Measurements from ENCODE around the gene PLXDC2.

Gene PLXDC2

DNA sequence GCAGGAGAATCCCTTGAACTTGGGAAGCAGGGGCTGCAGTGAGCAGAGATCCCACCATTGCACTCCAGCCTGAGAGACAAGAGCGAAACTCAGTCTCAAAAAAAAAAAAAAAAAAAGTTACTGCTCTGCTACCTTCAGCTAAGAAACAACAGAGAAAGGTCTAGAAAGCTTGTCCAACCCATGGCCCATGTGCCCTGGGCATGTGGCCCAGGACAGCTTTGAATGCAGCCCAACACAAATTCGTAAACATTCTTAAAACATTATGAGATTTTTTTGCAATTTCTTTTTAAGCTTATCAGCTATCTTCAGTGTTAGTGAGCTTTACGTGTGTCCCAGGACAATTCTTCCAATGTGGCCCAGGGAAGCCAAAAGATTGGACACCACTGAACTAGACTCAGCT, 22.9 kb downstream of the PLXDC2 start:
- no peak overlapping the region for H3K4me3 Mint-ChIP-seq
- peak overlapping the region in 1 of 3 experiments; percentile 41 for H3K27ac Mint-ChIP-seq
- peaks cover 50% of the 10 kb centered on the region for H3K4me1 Mint-ChIP-seq
- no peaks in the 10 kb centered on the region for H3K9me3 Mint-ChIP-seq
- no peaks in the 10 kb centered on the region for H3K27me3 Mint-ChIP-seq (ENCODE audit: low read depth)
- TF ChIP-seq, protein P1, sequence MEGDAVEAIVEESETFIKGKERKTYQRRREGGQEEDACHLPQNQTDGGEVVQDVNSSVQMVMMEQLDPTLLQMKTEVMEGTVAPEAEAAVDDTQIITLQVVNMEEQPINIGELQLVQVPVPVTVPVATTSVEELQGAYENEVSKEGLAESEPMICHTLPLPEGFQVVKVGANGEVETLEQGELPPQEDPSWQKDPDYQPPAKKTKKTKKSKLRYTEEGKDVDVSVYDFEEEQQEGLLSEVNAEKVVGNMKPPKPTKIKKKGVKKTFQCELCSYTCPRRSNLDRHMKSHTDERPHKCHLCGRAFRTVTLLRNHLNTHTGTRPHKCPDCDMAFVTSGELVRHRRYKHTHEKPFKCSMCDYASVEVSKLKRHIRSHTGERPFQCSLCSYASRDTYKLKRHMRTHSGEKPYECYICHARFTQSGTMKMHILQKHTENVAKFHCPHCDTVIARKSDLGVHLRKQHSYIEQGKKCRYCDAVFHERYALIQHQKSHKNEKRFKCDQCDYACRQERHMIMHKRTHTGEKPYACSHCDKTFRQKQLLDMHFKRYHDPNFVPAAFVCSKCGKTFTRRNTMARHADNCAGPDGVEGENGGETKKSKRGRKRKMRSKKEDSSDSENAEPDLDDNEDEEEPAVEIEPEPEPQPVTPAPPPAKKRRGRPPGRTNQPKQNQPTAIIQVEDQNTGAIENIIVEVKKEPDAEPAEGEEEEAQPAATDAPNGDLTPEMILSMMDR (IDR thresholded peaks at IDR 0.05; ENCODE audit: unreplicated experiment in 3 of 3), result no peak
- H3K36me3 Mint-ChIP-seq (ENCODE audit: low read depth), result no peaks in the 10 kb centered on the region

DNA sequence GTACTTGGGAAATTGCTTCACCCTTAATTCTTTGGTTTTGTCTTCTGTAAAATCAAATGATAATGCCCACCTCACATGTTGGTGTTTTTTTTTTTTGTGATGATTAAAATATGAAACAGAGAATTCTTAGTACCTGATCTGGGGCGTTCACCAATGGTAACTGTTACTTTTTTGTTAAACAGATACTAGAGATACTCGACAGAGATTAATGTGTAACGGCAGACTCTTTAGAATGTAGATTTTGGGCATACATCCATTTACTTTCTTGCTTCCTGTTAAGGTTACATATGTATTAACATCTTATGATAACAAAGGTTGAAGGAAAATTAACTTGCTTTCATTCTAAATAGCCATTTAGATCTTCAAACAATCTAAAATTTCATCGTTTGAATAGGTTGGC, 23.3 kb downstream of the PLXDC2 start:
- Mint-ChIP-seq H3K4me1 (peaks cover 48% of the 10 kb centered on the region), H3K4me3 (no peak overlapping the region), H3K36me3 (ENCODE audit: low read depth) (no peaks in the 10 kb centered on the region), H3K27ac (peak overlapping the region; percentile 8 to 60 (median 41)), H3K9me3 (no peaks in the 10 kb centered on the region), H3K27me3 (ENCODE audit: low read depth) (no peaks in the 10 kb centered on the region)
- TF ChIP-seq, protein P1 (IDR thresholded peaks at IDR 0.05; ENCODE audit: unreplicated experiment in 3 of 3), result no peak

DNA sequence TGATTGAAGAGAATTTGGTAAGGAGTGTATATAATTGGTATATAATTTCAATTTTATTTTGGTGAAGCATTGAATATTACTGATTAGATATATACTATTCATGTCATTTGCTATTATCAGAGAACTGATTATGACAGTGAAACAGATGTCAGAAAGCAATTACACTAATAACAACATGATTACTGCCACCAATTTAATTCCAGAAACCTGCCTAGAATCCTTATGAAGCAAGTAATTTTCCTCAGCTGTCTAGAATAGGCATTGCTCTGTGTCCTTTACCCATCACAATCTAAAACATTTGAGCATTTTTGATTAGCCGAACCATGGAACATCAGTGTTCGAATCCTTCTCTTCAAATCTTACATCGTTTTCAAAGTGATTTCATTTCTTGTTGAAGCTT, 24.5 kb downstream of the PLXDC2 start:
- TF ChIP-seq, protein P1 (IDR thresholded peaks at IDR 0.05; ENCODE audit: unreplicated experiment in 3 of 3), result no peak
- no peak overlapping the region for H3K27ac Mint-ChIP-seq
- peaks cover 47% of the 10 kb centered on the region for H3K4me1 Mint-ChIP-seq

DNA sequence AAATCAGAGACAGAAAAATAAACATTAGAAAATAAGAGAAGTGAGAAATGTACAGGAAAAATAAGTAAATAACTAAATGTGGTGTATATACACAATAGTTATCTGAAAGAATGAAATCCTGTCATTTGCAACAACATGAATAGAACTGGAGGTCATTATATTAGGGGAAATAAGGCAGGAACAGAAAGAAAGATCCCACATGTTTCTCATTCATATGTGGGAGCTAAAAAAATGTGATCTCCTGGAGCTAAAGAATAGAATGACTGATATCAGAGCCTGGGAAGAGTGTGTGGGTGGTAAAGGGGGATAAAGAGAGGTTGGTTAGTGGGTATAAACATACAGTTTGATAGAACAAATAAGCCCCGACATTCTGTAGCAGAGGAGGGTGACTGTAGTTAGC, 27.3 kb downstream of the PLXDC2 start:
- Mint-ChIP-seq H3K4me1 (peaks cover 48% of the 10 kb centered on the region), H3K36me3 (ENCODE audit: low read depth) (no peaks in the 10 kb centered on the region), H3K9me3 (no peaks in the 10 kb centered on the region), H3K27me3 (ENCODE audit: low read depth) (no peaks in the 10 kb centered on the region), H3K4me3 (peak overlapping the region in 1 of 3 experiments; percentile 1), H3K27ac (peak overlapping the region; percentile 13 to 31 (median 27))
- TF ChIP-seq, protein P1 (IDR thresholded peaks at IDR 0.05; ENCODE audit: unreplicated experiment in 3 of 3), result no peak

More for the DNA sequence above, 24.5 kb downstream of the PLXDC2 start:
- Mint-ChIP-seq H3K9me3 (no peaks in the 10 kb centered on the region), H3K4me3 (no peak overlapping the region), H3K27me3 (ENCODE audit: low read depth) (no peaks in the 10 kb centered on the region), H3K36me3 (ENCODE audit: low read depth) (no peaks in the 10 kb centered on the region)

DNA sequence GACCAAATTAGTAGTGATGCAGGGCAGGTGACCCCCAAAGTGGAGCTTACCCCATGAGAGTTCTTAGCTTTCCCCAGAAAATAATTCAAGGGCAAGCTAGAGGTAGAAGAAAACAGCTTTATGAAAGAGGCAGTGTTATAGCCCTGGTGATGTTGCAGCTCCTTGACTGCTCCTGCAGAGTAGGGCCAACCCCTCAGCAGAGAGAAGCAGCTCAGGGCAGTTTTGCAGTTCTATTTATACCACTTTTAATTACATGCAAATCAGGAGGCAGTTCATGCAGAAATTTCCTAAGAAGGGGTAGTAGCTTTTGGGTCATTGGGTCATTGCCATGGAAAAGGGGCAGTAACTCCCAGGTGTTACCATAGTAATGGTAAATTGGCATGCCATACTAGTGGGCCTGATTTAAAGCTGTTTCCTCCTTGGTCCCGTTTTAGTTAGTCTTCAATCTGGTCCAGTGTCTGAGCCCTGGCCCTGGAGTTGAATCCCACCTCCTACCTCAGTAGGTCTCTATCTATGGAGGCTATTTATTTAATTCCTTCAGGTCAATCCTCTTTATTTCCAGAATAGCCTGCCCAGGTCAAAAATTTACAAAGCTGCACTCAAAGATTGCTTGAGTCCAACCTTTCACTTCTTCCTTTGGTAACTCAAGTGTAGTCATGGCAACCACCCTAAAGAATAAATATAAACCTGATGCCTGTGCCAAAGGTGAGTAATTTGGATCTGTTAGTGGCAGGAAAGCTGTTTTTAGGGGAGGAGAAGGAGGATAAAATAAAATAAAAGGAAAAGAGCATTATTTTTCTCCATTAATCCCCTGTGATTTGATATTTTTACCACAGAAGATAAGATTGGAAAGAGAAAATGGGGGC, 29.5 kb downstream of the PLXDC2 start:
- Mint-ChIP-seq H3K27ac (peak overlapping the region; percentile 29 to 59 (median 29)), H3K36me3 (ENCODE audit: low read depth) (no peaks in the 10 kb centered on the region), H3K27me3 (ENCODE audit: low read depth) (no peaks in the 10 kb centered on the region), H3K9me3 (no peaks in the 10 kb centered on the region), H3K4me1 (peaks cover 39% of the 10 kb centered on the region), H3K4me3 (no peak overlapping the region)
- TF ChIP-seq, protein P1 (IDR thresholded peaks at IDR 0.05; ENCODE audit: unreplicated experiment in 3 of 3), result no peak

DNA sequence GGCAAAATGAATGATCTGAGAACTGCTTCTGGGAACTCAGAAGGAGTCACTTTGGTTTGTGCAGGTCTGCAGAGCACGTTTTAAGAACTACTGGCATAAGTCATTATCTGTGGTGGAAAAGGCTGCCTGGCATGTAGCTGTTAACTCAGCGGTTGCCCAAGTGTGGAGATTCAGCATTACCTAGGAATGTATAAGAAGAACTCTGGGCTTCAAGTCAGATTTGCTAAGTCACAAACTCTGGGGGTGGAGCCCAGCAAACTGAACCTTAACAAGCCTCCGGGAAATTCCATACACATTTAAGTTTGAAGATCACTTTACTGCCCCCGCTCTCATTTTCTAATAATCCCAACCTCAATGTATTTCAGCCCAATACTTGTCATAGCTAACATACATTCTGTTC, 31.1 kb downstream of the PLXDC2 start:
- TF ChIP-seq, protein P1 (IDR thresholded peaks at IDR 0.05; ENCODE audit: unreplicated experiment in 3 of 3), result no peak
- no peaks in the 10 kb centered on the region for H3K36me3 Mint-ChIP-seq (ENCODE audit: low read depth)
- no peaks in the 10 kb centered on the region for H3K27me3 Mint-ChIP-seq (ENCODE audit: low read depth)

More for the DNA sequence above, 31.1 kb downstream of the PLXDC2 start:
- Mint-ChIP-seq H3K4me3 (no peak overlapping the region), H3K9me3 (no peaks in the 10 kb centered on the region), H3K4me1 (peaks cover 39% of the 10 kb centered on the region), H3K27ac (no peak overlapping the region)
